Ishikawa (cell line): Measurements from ENCODE around the gene ZNF593OS.

ENCODE experiments used
- EP300 ChIP-seq: IDR thresholded peaks from 2 replicates; pipeline ENCODE4 v1.6.1; 2012; ENCODE audit warnings: borderline replicate concordance
- TAF1 ChIP-seq: IDR thresholded peaks from 2 replicates; pipeline ENCODE4 v1.6.1; 2012; ENCODE audit warnings: low read depth, mild to moderate bottlenecking

DNA sequence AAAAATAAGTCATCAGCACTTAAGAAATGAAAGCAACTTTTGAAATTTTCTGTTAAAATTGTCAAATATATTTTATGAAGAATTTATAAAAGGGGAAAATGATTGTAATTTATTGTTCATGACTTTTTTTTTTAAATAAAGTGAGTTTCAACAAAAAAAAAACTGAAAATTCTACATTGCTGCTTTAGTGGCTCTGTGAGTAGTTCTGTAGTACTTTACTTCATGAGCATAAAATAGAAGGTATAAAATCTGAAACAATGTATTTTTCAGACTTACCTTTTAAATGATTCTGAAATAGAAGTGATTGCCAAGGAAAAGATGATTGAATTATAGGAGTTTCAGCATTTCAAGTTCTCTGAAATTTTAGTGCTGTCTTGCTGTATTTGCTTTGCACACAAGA is 46.2 kb downstream of the ZNF593OS start:
- no peak for TF ChIP-seq TAF1
- no peak for TF ChIP-seq EP300
